HG03442 (cell line): ENCODE measurements around the gene PAM16.

ENCODE experiments used
- ATAC-seq: cut with Tn5 transposase; IDR thresholded peaks from one replicate; pipeline ENCODE4 v1.9.1; 2021; ENCODE audit warnings: mild to moderate bottlenecking, moderate library complexity; ENCODE audit not compliant: unreplicated experiment

PAM16 gene

GRCh38 chr16:4307215-4308037, 43.7 kb downstream of the PAM16 start:
- peak; percentile 86 for ATAC-seq

DNA sequence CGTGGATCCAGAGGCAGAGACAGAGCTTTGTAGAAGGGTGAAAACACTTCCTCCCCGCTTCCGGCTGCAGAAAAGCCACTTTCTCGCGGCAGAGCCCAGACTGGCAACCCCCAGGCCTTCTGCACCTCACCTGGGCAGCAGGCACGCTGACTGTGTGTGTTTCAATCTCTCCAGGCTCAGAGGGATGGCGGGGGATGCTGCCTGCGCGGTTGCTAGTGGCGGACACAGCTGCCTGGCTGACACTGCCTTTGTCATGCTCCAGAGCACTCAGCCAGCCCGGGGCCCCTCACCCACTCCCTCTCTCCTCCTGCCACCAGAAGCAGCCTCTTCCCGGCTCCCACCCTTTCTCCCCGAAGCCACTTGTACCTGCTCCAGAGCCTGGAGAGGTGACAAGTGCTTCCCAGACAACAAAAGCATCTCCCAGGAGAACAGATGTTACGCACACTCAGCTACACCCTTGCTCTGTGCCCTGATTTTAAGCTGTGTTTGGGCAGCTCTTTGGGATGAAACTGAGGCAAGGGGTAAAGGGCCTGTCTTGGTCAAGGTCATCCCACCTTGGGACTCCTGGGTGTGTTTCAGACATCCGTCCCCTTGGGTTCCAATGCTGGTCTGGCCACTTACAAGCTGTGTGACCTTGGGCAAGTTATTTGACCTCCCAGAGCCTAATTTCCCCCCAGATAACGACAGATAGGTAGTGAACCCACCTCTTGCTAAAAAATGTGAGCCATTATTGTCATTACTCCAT, 44.5 kb downstream of the PAM16 start:
- ATAC-seq = no peak

DNA sequence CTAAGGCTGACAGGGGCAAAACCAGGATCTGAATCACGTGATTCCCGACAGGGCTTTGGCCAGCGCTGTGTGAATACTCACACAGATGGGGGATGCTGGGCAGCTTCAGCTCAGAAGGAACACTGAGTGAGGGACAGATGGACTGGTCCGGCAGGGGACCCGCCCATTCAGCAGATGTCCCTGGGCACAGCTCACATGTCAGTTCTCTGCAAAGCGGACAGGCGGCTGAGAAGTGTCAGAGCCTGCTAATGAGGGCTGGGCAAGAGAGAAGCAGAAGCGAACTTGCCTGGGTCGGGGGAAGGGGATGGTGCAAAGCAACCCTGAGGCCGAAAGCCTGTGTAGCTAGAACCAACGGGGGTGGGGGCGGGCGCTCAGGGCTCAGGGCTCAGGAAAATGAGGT, 47.1 kb downstream of the PAM16 start:
- no peak for ATAC-seq

DNA sequence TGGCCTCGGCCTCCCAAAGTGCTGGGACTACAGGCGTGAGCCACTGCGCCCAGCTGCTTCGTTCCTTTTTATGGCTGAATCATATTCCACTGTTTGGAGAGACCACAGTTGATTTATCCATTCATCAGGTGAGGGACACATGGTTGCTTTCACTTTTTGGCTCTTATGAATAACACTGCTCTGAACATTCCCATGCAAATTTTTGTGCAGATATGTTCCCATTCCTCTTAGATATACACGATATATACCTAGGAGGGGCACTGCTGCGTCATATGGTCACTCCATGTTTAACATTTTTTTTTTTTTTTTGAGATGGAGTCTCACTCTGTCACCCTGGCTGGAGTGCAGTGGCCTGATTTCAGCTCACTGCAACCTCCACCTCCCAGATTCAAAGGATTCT, 49.2 kb downstream of the PAM16 start:
- ATAC-seq = no peak

DNA sequence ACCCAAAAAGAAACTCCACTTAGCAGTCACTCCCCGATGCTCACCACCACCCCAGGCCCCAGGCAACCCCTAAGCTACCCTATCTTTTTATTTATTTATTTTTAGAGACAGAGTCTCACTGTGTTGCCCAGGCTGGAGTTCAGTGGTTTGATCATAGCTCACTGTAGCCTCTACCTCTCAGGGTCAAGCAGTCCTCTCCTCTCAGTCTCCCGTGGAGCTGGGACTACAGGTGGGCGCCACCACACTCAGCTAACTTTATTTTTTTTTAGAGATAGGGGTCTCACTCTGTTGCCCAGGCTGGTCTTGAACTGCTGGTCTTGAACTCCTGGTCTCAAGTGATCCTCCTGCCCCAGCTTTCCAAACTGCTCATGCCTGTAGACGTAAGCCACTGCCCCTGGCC, 49.9 kb downstream of the PAM16 start:
- no peak for ATAC-seq

GRCh38 chr16:4298761-4299522, 52.2 kb downstream of the PAM16 start:
- no peak for ATAC-seq

GRCh38 chr16:4297480-4297879, 53.6 kb downstream of the PAM16 start:
- ATAC-seq = no peak

- ATAC-seq = no peak
Measured at GRCh38 chr16:4295581-4295980, 55.5 kb downstream of the PAM16 start.

DNA sequence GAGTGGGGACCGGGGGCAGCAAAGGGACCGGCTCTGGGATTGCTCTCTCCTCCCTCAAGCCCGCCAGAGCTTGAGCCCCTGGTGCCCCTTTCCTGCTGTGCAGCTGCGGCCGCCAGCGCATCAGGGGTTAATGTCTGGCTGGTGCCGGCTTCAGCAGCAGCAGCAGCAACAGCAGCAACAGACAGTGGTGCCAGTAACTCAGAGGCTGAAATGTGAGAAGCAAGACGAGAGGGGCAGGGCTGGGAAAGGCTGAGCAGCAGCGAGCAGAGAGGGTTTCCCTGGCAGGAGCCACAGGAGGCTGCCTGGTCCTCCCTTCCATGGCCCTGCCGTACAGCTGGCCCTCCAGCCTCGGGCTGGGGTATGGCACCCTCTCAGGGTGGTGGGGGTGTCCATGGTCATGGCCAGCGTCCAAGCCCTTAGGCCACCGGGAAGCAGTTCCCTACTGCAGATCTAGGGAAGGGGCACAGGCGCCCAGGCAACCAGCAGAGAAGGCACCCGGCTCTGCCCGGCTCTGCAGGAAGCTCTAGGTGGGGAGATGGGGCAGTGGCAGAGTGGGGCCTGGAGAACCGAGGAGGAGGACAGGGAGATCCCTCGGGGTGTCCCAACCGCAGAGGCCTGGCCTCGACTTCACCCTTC, 57.2 kb downstream of the PAM16 start:
- no peak for ATAC-seq

DNA sequence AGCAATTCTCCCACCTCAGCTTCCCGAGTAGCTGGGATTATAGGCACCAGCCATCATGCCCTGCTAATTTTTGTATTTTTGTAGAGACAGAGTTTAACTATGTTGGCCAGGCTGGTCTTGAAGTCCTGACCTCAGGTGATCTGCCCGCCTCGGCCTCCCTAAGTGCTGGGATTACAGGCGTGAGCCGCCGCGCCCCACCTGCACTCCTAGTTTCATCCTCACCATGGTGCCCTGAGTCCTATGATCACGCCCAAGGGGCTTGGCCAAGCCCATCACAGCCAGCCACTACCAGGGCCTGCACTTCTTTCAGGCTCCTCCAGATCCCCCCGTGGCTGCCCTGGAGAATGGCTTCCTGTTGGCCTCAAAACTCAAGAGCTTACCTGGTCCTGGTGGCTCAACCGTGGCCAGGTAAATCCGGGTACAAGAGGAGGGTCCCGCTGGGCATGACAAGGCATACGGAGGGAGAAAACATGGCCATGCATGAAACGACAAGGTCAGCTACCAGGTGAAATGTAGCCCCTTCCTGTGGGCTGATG, 57.9 kb downstream of the PAM16 start:
- no peak for ATAC-seq

DNA sequence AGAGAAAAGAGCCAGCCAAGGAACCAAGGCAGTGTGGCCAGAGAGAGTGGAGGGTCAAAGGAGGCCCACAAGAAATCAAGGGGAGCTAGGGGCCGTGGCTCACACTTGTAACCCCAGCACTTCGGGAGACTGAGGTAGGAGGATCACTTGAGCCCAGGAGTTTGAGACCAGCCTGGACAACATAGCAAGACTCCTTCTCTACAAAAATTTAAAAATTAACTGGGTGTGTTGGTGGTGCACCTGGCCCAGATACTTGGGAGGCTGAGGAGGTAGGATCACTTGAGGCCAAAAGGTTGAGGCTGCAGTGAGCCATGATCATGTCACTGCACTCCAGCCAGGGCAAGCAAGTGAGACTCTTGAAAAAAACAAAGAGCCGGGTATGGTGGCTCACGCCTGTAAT, 59.4 kb downstream of the PAM16 start:
- ATAC-seq = no peak
